HG02571 (cell line): ENCODE results near the gene LATS2.
"Not testable (repeated sequence)": the region's sequence is repeated elsewhere in the genome, so short reads cannot be mapped to it uniquely, and the experiment has no call there.

ENCODE experiments used
- ATAC-seq: cut with Tn5 transposase; IDR thresholded peaks from one replicate; pipeline ENCODE4 v1.9.1; 2021; ENCODE audit warnings: mild to moderate bottlenecking, moderate library complexity; ENCODE audit not compliant: unreplicated experiment

The LATS2 gene

DNA sequence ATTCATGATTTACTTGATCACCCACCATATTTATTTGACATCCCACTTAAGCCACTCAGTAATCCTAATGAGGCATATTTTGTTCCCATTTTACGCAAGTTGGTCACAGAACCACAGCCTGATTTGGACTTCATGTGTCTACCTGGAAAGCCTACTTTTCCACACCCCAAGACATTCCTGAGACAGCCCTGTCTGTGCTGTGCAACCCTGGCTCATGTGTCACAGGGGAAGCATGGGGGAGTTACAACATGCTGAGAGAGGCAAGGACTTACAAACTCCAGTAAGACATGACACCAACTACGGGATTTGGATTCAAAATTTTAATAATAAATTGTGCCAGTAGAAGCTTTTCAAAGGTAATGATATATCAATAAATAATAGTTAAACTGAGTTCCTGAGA, 88.7 kb downstream of the LATS2 start:
- no peak for ATAC-seq

DNA sequence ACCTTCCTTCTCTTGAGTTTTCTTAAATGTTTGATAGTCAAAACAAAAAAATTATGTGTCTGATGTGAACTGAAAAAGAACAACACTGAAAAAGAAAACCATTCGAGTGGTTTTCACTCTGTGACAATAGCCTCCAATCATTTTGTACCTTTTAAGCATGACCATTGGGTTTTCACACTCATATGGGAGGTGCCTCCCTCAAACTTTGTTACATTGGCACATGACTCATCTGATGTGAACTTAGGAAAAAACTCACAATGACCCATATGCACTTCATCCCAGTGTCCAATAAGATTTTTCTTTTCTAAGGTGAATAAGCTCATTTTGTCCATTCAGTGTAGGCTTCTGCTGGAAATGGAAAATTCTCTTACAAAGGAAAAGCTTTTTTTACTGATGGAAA, 92.2 kb downstream of the LATS2 start:
- ATAC-seq = no peak

DNA sequence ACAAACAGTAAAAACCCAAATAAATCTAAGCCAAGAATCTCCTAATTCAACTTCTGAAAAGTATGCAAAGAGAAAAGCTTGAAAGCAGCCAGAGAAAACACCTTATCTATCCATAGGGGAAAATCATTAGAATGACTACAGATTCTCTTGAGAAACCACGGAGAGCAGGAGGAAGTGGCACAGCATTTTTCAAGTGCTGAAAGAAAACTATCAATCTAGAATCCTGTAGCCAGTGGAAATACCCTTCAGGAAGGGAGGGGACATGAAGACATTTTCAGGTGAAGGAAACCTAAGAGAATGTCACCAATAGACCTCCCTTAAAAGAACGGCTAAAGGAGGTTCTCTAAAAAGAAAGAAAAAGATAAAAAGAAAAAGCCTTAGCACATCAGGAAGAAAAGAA, 92.6 kb downstream of the LATS2 start:
- ATAC-seq = no peak

DNA sequence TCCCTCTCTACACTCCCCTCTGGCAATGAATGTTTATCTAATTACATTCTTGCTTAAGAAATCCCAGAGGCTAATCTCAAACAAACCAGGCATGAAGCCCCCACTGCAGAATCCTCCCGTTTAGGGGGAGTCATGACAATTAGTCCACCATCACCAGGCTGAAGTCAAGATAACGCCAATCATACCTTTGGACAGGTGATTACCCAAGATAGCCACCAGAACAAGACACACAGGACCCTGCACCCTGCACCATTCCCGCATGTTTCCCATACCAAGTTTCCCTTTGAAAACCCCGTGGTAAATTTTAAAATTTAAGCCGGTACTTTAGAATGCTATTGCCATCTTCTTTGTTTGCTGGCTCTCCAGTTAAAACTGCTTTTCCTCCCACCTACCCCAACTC, 94.0 kb downstream of the LATS2 start:
- ATAC-seq = no peak

DNA sequence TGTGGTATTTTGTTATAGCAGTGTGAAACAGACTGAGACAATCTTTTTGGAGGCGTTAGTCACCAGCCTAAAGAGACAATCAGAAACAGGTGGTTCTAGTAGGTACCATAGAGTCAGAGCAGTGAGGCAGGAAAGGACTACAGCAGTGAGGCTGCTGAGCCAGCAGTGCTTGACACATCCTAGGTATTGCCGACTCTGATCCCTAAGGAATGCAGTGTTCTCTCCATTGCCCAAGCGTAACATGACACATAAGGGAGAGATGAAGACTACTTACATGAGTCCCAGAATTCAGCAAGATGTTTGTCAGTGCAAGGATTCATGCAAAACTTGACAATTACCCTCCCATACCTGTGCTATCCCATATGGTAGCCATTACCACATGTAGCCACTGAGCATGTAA, 96.5 kb downstream of the LATS2 start:
- ATAC-seq = no peak

DNA sequence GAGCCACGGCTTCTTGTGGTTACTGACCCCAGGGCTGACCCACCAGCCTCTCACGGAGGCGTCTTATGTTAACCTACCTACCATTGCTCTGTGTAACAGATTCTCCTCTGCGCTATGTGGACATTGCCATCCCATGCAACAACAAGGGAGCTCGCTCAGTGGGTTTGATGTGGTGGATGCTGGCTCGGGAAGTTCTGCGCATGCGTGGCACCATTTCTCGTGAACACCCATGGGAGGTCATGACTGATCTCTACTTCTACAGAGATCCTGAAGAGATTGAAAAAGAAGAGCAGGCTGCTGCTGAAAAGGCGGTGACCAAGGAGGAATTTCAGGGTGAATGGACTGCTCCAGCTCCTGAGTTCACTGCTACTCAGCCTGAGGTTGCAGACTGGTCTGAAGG, 99.7 kb downstream of the LATS2 start:
- ATAC-seq = not testable (repeated sequence)

DNA sequence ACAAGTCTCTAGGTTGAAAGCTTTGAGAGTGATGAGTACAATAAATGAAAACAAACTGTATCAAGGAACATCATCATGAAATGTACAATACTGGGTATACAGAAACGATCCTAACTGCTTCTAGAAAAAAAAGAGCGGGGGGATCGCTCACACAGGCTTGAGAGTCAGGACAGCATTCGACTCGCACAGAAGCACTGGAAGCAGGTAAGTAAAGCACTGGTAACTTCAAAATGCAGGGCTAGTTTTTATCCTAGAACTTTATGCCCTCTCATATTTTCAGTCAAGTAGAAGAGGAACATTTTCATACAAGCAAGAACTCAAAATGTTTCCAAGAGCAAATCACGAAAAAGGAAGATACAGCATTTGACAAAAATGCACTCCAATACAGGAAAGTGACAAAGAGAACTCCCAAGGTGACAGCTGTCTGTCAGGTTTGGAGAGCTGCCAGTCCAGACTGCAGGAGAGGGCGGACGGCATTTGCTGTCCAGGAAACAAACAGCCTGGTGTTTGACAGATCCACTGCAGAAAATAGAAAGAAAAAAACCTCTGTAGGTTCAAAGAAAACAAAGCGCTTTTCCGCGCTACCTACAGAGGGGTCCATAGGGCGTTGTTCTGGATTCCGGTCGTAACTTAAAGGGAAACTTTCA, 100.6 kb downstream of the LATS2 start:
- no peak for ATAC-seq

DNA sequence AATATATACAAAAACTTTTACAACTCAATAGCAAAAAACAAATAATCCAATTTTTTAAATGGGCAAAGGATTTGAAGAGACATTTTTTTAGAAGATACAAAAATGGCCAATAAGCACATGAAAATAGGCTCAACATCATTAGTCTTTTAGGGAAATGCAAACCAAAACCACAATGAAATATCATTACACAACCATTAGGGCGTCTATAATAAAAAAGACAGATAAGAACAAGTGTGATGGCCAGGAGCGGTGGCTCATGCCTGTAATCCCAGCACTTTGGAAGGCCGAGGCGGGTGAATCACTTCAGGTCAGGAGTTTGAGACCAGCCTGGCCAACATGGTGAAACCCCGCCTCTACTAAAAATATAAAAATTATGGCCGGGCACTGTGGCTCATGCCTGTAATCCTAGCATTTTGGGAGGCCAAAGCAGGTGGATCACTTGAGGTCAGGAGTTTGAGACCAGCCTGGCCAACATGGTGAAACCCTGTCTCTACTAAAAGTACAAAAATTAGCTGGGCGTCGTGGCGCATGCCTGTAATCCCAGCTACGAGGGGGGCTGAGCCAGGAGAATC, 104.3 kb downstream of the LATS2 start:
- not testable (repeated sequence) for ATAC-seq

DNA sequence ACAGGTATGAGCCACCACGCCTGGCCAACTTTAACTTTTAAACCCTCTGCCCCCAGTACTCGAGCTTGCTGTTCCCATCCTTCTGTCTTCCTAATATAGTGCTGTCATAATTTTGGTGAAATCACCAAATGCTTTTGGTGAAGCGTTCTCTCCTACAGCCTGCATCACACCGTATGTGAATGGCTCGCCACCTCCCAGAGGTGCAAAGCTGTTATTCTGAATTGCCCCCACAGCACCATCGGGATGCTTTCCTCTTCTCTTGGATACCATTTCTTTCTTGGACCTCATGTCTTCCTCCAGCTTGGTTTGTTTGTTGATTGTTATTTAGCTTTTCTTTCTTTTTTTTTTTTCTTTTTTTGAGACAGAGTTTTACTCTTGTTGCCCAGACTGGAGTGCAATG, 105.9 kb downstream of the LATS2 start:
- no peak for ATAC-seq

DNA sequence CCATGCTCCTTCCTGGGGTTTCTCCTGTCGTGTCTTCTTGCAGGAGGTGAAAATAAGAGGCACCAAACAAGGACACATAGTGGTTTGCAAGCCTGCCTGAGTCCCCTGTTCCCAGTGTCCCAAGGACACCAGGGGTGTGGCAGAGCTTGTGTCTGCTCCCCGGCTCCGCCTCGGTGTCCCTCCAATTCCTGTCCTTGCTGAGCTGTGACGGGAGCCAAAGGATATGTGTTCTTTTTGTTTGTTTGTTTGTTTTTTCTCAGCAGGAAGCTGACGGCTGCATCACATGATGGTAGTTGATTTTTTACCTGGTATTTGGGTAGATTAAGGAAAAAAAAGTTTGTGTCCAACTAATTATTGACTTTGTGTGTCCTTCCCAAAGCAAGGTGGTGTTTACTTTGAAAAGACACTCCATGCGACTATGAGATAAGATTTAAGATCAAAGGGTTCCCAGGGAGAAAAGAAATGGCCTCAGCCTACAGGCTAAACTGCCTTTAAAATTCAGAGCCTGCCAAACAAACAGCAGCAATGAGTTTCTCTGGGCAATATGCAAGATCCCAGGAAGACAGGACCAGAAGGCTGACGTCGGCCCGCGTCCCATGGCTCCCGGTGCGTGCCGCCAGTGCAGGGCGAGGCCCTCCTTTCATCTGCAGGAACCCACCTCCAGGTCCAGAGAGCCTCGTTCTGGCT, 108.0 kb downstream of the LATS2 start:
- ATAC-seq = no peak

DNA sequence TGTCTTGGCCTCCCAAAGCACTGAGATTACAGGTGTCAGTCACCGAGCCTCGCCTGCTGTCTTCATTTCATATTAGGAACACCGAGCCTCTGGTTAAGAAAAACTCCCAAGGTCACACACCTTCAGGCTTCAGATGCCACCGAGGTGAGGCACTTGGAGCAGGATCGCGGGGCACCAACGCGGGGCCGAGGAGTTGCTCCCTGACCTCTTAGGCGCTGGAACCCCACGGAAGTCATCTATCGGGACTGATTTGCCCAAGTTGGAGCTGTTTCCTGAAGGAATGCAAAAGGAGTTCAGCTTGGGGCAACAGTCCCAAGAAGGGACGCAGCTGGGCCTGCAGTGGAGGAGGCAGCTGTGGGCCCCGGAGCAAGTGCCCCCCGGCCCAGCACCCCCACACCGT, 108.5 kb downstream of the LATS2 start:
- ATAC-seq = no peak

DNA sequence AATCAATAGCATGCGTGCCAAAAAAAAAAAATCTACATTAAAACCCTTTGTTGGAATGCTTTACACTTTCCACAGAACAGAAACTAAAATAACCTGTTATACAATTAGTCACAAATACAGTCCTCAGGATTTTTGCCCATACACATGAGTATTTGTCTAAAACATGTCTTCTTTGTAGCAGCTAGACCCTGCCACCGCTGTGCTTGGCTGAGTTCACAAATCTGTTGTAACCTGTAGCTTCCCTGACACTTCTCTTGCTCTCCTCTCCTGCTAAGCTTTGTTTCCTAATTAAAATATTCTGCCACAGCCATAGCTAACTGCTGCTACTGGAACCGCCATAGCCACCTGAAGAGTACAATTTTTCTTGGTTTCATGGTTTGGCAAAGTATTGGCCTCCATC, 113.4 kb downstream of the LATS2 start:
- ATAC-seq = not testable (repeated sequence)

DNA sequence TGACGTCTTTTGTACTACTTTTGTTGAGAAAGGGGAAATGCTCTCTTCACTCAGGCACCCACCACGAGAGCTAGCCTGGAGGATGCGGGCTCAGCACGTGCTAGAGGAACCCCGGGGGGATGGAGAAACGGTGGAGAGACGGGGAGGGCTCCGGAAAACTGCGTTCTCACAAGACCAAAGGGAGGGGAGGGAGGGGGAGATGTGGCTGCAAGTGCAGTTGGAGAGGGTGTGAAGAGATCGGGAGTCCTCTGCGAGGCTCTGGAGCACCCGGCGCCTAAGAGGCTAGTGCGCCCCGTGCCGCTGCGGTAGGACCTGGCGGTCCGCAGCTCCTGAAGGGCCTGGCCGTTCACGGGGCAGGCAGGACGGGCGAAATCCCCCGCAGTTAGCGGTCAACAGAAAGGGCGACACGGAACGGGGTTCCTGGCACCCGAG, 115.4 kb downstream of the LATS2 start:
- no peak for ATAC-seq

DNA sequence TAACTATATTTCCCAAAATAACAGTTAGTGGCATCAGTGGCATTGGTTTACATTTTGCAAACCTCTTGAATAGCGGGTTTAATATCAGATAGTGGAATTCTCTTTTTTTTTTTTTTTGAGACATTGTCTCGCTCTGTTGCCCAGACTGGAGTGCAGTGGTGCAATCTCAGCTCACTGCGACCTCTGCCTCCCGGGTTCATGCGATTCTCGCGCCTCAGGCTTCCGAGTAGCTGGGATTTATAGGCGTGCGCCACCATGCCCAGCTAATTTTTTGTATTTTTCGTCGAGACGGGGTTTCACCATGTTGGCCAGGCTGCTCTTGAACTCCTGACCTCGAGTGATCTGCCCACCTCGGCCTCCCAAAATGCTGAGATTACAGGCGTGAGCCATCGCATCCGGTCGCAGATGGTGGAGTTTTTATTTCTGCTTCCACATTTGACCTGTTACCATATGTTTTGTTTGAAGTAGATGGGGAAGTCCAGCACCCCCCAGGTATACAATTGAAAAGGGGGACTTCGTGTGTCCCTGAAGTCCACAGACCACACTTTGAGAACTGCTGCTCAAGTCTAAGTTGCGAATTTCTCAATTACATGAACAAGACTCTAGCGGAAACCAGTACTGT, 118.3 kb downstream of the LATS2 start:
- ATAC-seq = no peak

DNA sequence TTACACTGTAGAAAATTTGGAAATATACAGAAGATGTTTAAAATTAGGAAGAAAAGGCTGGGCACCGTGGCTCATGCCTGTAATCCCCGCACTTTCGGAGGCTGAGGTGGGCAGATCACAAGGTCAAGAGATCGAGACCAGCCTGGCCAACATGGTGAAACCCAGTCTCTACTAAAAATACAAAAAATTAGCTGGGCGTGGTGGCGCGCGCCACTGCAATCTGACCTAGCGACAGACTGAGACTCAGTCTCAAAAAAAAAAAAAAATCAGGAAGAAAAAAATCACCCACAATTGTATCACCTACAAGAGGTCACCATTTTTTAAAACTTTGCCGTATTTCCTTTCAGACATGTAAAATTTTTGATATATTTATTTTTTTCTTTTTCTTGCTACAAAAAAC, 120.9 kb downstream of the LATS2 start:
- ATAC-seq = not testable (repeated sequence)

DNA sequence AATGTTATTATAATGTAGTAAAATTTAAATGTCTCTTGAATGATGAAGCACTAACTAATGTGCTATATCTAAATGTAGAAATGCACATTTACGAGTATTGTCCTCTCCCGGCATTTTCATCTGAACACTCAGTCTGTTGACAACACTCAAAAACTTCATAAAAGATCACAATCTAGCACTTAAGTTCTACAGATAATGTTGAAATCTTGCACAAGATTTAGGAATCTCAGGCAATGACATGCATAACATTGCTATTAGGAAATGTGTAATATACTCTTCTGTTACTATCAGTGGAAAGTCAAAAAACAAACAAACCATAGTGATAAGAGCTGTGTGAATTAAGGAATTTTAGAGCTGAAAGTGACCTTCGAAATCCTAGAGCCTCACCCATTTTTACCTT, 121.3 kb downstream of the LATS2 start:
- ATAC-seq = no peak

DNA sequence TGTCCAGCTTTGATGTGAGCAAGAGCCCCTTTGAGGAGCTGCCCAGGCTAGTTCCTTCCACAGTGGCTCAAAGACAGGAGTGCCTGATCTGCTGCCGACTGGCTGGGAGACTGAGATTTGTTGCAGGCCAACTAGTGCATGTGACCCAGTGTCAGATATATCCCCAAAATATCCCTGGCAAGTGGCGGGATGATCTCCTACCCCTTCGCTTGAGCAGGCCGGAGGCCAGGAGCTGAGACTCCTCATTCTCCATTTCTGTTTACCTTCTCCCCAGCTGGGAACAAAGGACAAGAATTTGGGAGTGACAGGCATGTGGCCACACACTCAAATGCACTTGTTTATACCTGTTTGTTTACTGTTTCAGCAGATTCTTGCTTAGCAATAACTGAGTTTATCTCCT, 121.7 kb downstream of the LATS2 start:
- no peak for ATAC-seq

DNA sequence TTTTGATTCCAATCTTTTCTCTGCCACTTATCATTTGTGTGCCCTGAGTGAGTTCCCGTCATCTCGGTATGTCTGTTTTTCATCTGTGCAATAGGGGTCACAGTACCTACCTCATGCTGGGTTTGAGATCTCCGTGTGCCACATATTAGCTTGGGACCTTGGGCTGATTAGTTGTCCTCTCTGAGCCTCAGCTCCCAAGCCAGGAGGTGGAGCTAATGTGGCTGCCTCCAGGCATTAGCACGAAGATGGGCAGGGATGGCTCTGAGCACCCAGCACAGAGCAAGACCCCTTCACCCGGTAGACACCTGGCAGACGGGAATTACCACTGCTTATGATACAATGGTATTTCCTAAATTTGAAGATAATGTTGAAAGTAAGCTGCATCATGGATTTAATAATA, 123.1 kb downstream of the LATS2 start:
- no peak for ATAC-seq

DNA sequence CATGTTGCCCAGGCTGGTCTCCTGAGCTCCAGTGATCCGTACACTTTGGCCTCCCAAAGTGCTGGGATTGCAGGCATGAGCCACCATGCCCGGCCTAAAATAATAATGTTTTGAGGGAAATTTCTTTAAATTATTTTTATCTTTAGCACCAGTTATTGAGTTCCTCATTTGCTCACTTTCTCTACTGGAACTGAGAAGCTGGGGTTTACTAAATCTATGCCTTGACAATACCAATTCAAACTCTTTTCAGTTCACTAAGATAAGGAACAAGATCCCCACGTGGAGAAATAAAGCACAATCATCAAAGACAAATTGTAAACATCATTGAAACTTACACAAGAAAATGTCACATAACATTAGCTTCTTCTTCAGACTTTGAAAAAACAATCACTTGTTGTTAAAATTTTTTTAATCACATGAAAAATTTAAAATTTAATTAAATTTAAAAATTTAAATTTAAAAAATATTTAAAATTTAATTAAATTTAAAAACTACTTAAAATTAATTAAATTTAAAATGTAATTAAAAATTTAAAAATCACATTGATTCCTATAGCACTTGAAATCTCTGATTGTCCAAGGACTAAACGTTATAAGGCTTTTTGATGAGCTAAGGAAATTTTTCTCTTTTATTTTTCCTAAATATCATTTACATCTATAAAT, 133.7 kb downstream of the LATS2 start:
- no peak for ATAC-seq

DNA sequence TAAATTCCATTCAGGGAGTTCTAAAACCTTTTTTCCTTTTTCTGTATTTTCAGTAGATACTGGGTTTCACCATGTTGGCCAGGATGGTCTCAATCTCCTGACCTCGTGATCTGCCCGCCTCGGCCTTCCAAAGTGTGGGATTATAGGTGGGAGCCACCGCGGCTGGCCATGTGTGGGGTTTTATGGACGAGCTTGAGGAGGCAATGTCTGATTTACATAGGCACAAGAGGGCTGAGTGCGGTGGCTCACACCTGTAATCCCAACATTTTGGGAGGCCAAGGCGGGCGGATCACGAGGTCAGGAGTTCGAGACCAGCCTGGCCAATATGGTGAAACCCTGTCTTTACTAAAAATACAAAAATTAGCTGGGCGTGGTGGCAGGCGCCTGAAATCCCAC, 136.0 kb downstream of the LATS2 start:
- not testable (repeated sequence) for ATAC-seq

DNA sequence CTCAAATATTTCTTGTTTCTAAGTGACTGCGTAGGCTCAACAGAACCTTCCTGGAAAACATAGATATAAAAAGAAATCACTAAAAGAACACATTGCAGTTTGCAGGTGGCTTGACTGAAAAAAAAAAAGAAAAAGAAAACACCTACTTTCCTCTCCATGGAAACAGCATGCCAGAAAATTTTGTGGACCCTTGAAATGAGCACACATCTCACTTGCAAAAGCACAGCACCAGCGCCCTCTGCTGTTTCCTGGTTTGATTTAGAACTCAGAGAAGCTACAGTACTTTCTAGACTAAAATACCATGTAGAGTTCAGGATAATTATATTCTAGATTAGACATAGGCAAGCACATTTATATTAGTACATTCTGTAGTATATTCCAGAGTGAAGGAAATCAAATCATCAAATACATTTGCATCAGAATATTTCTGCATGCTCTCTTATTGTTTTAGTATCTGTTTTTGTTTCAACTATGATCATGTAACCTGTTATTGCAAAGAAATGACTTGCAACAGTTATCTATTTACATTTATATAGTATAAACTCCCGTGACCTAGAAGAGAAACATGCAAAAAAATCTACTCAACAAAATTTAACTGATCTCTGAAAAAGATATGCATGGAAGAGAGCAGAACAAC, 136.5 kb downstream of the LATS2 start:
- no peak for ATAC-seq
